H54 (cell line): Measurements from ENCODE around the gene ZNF627.
"Not testable (repeated sequence)": the region's sequence is repeated elsewhere in the genome, so short reads cannot be mapped to it uniquely, and the experiment has no call there.

Source experiments
- DNase-seq: peaks from one replicate; pipeline ENCODE4 v3.0.0; 2011; ENCODE audit warnings: low spot score, mixed read lengths; ENCODE audit not compliant: insufficient read length
- FAIRE-seq: peaks from 3 replicates; lab custom pipeline; 2011; peaks lifted over from hg19 to GRCh38; lab: Jason Lieb, UNC
- POLR2A ChIP-seq: IDR thresholded peaks from 2 replicates; pipeline ENCODE4 v1.6.1; 2011; ENCODE audit warnings: low read depth, mild to moderate bottlenecking, low read length

ZNF627 gene

DNA sequence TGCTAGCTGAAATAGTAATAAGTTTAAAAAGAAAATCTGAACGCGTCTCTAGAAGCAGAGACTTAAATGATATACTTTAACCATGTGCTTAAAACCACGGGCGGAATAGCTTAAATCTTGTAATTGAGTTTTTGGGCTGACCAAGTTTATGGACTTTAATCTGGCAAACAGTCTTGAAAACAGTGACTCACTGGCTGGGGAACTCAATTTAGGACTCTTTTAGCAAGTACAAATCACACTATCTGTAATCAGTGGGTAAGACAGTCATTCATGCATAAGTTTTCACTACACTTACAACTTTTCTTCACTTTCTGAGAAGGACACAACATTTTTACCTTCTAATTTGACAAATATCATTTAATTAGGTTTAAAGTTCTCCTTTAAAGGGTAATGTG is 26.8 kb downstream of the ZNF627 start:
- DNase-seq (no peak), FAIRE-seq (no peak)
- no peak for TF ChIP-seq POLR2A

DNA sequence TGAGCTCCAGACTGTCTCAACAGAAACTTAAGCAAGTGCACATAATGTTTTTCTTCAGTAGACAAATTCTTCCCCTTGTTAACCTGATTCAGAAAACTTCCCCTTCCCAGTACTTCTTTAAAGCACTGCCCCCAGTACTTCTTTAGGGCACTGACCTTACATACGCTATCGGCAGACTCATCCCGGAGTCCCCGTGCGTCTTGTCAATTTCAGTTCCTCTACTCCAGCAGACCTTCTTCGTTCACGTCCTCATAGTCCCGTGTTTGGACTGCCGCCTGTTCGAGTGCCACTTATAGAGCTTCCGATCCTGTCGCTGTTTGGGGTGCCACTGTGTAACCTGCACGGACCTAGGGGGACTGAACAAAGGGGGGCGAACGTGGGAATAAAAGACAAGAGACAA is 29.0 kb downstream of the ZNF627 start:
- DNase-seq (no peak), FAIRE-seq (no peak)
- no peak for TF ChIP-seq POLR2A

- TF ChIP-seq POLR2A, result no peak
- DNase-seq, result no peak
- no peak for FAIRE-seq
Measured at GRCh38 chr19:11633223-11633622, 35.9 kb downstream of the ZNF627 start.

DNA sequence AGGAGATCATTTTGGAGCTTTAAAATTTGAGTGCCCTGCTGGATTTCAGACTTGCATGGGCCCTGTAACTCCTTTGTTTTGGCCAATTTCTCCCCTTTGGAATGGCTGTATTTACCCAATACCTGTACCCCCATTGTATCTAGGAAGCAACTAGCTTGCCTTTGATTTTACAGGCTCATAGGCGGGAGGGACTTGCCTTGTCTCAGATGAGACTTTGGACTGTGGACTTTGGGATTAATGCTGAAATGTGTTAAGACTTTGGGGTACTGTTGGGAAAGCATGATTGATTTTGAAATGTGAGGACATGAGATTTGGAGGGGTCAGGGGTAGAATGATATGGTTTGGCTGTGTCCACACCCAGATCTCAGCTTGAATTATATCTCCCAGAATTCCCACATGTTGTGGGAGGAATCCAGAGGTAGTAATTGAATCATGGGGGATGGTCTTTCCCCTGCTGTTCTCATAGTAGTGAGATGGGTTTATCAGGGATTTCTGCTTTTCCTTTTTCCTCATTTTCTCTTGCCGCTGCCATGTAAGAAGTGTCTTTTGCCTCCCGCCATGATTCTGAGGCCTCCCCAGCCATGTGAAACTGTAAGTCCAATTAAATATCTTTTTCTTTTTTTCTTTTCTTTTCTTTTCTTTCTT is 36.9 kb downstream of the ZNF627 start:
- FAIRE-seq, DNase-seq: not testable (repeated sequence)

GRCh38 chr19:11639245-11639601 is 41.9 kb downstream of the ZNF627 start:
- DNase-seq, result no peak
- no peak for FAIRE-seq
- TF ChIP-seq POLR2A, result no peak

GRCh38 chr19:11639602-11640471 is 42.6 kb downstream of the ZNF627 start:
- peak; percentile 58; the same call in 1 of the 2 replicates for TF ChIP-seq POLR2A
- FAIRE-seq (peak; percentile 84), DNase-seq (peak; percentile 91)

DNA sequence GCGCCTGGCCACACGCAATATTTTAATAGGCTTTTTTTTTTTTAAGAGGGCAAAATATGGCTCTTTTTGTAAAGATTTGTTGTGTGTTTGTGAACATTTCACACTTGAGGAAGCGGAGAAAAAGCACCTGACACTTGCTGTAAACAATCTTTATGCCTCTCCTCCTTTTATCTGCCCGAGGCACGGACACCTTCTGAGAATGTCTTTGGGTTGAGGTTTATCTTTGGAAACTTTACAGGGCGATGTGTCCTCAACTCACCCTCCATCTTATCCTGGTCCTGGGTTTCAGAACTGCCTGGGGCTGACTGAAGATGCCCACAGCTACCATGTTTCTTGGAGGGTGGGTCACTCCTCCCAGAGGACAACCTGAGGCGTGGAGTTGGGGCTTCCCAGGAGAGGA is 44.0 kb downstream of the ZNF627 start:
- no peak for FAIRE-seq
- DNase-seq, result no peak
- TF ChIP-seq POLR2A, result no peak

DNA sequence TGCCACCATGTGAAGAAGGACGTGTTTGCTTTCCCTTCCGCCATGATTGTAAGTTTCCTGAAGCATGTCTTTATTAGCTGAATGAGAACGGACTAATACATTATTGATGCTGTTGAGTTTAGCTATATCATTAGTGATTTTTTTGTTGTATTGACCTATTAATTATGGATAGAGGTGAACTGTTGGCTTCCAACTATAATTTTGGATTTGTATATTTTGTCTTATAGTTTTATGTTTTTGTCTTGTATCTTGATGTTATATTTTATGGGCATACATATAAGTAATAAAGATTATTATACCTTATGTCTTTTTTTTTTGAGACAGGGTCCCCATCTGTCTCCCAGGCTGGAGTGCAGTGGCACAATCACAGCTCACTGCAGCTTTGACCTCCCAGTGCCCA is 45.6 kb downstream of the ZNF627 start:
- DNase-seq, result no peak
- no peak for TF ChIP-seq POLR2A
- no peak for FAIRE-seq

DNA sequence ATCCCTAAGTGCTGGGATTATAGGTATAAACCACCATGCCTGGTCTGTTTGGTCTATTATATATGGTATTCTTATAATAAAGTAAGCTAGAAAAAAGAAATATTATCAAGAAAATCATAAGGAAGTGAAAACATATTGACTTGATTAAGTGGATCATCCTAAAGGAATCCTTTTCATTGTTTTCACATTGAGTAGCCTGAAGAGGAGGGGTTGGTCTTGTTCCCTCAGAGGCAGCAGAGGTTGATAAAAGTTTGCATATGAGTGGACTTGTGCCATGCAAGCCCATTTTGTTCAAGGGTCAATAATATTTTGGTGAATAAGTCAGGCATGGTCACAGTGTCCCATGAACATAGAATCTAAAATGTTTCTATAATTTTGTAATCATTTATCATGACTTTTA is 52.7 kb downstream of the ZNF627 start:
- FAIRE-seq (no peak), DNase-seq (no peak)
- no peak for TF ChIP-seq POLR2A

DNA sequence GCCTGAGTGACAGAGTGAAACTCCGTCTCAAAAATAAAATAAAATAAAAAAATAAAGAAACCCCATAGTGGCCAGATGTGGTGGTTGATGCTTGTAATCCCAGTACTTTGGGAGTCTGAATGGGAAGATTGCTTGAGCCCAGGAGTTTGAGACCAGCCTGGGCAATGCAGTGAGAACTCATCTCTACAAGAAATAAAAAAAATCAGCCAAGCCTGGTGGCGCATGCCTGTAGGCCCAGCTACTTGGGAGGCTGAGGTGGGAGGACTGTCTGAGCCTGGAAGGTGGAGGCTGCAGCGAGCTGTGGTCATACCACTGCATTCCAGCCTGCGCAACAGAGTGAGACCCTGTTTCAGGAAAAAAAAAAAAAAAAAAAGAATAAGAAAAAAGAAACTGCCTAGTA is 53.8 kb downstream of the ZNF627 start:
- DNase-seq (no peak), FAIRE-seq (no peak)
- no peak for TF ChIP-seq POLR2A

DNA sequence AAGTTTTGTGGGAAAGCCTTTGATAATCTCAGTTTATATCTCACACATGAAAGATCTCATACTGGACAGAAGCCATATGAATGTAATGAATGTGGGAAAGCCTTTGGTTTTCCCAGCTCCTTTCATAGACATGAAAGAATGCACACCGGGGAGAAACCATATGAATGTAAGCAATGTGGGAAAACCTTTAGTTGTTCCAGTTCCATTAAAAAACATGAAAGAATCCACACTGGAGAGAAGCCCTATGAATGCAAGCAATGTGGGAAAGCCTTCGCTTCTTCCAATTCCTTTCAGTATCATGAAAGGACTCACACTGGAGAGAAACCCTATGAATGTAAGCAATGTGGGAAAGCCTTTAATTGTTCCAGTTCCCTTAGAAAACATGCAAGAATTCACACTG is 54.8 kb downstream of the ZNF627 start:
- no peak for FAIRE-seq
- DNase-seq, result no peak
- TF ChIP-seq POLR2A, result no peak

DNA sequence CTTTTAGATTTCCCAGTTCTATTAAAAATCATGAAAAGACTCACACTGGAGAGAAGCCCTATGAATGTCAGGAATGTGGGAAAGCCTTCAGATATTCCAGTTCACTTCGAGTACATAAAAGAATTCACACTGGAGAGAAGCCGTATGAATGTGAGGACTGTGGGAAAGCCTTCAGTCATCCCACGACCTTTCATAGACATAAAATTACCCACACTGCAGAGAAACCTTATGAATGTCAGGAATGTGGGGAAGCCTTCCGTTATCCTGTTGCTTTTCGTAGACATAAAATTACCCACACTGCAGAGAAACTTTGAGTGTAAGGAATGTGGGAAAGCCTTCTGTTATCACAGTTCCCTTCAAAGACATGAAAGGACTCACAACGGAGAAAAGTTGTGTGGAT is 55.2 kb downstream of the ZNF627 start:
- DNase-seq (no peak), FAIRE-seq (no peak)
- no peak for TF ChIP-seq POLR2A

DNA sequence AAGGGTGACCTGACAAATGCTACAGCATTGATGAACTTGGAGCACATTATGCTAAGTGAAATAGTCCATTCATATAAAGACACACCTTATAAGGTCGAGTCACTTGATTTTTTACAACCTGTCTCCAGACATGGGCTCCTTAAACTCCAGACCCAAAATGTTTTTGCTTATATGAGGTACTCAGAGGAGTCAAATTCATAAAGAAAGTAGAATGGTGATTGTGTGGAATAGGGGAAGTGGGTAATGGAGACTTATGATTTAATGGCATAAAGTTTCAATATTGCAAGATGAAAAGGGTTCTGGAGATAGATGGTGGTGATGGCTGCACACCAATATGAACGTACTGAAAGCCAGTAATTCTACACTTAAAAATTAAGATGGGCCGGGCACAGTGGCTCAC is 59.3 kb downstream of the ZNF627 start:
- no peak for DNase-seq
- FAIRE-seq, result no peak
- no peak for TF ChIP-seq POLR2A

DNA sequence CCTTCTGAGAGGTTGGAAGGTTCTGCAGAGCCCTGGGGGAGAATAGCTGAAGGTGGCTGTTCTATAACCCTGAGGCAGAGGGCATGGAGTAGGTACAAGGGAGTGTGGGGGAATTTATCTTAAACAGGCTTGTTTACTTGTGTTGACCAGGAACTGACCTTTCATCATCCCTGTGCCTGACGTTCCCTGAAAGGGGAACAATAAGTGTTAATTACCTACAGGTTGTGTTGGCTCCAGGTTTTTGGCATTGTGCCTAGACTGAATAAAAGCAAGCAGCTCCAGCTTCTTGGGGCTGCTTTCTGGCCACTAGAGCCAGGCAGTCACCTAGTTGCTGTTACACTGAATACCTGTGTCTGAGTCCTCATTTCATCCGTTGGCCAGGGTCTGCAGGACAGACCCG is 60.0 kb downstream of the ZNF627 start:
- no peak for FAIRE-seq
- no peak for DNase-seq
- no peak for TF ChIP-seq POLR2A

DNA sequence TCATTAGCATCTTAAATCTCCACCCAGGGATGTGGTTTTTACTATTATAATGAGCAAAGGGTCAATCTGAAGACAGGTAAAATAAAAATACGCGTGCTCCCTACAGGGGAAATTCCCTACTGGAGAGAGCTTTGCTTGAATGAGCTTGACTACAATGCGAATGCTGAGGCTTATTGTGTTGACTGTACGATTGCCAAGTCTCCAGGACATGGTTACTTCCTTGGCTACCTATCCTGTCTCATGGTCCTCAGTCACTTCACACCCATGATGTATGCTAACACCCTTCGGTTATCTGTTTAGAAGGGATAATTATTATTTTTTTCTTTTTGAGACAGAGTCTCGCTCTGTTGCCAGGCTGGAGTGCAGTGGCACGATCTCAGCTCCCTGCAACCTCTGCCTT is 61.7 kb downstream of the ZNF627 start:
- FAIRE-seq (no peak), DNase-seq (no peak)
- no peak for TF ChIP-seq POLR2A
